ENCODE data around the gene PDE6B.
"Not testable (repeated sequence)": the region's sequence is repeated elsewhere in the genome, so short reads cannot be mapped to it uniquely, and the experiment has no call there.

Gene PDE6B
- 3.8 to 9.4 (median 7.1) reads per million in 3 experiments for total RNA-seq

- no peak for DNase-seq
Observed at GRCh38 chr4:624705-625590, at the start of gene PDE6B. Gene PDE6B (plus strand): TSS chr4:625573. CDS start chr4:625627, 54 bp downstream.

DNA sequence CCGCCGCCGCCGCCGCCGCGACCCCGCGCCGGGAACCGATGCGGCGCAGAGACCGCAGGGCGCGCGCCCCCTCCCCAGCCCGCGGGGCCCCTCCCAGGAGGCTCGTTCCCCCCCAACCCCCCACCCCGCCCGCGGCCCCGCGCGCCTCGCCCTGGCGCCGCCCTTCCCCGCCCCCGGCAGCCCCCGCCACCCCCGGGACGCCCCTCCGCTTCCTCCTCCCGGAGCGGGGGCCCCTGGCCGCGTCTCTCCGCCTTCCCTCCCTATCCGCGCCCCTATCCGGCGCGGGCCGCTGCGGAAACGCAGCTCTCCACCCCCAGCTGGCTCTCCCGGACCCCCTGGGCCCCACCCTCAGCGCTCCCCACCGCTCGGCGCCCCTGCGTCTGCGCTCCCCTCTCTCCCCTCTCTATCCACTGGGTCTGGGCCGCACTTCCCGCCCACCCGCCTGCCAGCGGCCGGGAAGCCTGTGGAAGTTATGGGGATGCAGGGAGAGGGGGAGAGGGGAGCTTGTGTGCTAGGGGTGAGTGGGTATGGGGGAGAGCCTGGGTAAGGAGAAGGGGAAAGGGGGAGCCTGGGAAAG lies 49.0 kb upstream of the PDE6B start, which contains the start of gene TMEM271:
TMEM271 (minus strand) TSS at position 51 of the 577 bp plus-strand sequence. CDS start 233 bp downstream, outside the sequence.
- DNase-seq: no peak

- DNase-seq: no peak
Observed at GRCh38 chr4:576991-577498, 48.3 kb upstream of the PDE6B start.

DNA sequence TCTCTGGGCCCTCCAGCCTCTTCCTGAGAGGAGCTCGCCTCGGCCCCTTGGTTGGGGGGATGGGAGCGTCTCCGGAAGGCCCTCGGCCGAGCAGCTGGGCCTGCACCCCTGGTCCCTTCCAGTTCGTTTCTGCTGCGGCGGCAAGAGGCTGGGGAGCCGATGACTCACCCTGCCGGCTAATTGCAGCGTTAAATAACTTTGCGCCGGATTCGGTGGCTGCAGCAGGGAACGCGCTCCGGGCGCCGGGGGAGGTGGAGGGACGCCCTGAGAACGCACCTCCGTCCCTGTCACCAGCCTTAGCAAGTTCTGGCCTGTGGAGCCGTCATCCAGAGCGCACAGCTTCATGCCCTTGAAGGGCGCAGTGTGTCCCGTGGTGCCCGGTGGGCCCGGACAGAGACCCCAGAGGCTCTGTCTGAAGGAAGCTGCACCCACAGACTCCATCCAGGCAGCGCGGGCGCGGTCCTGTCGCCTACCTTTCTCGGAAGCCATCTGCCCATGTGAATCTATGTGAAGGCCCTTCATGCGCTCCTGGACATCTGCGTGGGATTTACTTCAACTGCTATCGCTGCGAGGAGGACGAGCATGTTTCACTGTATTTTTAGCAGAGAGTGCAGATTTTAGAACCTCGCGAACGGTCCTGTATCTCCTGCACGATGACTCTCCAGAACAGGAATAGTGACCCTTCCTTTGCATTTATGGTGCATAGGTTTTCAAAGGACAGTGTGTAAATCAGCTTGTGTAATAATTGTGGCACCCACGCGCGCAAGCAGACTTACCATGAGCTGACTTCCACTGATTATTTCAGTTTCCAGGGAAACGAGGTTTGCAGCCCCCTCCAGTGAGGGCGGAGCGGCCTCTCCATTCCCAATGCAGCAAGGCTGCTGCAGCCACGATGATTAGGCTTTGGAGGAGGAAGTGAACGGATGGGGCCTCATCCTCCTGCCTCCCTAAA lies 47.6 kb upstream of the PDE6B start:
- DNase-seq: no peak

DNA sequence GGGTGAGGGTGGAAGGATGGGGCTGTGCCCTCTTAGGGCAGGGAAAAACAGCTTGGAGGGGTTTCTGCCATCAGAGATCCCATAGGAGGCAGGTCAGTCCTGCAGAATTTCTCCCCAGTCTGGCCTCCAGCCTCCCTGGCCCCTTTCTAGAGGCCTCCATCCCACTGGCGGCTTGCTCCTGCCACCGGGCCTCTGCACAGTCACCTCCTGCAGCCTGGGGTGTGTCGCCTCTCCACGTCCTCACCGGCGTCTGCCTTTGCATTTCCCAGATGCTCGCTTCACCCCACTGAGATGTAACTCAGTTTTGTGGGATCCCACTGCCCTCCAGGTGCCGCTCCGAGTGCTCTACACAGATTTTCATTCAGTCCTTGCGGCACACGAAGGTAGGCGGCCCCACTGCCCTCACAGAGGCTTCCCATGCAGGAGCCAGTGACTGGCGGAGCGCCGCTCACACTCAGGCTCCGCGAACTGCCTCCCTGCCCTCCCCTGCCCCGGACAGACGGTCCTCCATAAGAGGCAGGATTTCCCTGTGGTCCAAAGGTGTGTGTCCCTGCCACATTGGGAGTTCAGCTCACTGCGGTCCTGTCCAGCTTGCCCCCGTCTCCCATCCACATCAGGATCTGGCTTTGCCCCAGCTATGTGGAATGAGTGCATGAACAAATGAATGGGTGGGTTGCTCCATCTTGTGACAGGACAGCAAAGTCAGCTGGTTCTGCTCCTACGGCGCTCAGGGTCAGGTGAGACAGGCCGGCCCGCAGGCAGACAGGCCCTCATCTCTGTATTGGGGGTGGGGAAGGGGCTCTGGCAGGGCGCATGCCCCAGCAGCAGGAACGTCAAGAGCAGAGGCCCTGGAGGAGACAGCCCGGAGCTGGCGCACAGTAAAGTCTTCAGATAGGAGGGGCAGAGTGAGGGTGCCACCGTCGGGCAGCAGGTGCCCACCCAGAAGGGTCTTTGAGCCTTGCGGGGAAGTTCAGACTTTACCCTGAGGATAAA lies 46.6 kb upstream of the PDE6B start:
- DNase-seq: no peak

GRCh38 chr4:579543-580175 lies 45.7 kb upstream of the PDE6B start:
- no peak for DNase-seq

DNA sequence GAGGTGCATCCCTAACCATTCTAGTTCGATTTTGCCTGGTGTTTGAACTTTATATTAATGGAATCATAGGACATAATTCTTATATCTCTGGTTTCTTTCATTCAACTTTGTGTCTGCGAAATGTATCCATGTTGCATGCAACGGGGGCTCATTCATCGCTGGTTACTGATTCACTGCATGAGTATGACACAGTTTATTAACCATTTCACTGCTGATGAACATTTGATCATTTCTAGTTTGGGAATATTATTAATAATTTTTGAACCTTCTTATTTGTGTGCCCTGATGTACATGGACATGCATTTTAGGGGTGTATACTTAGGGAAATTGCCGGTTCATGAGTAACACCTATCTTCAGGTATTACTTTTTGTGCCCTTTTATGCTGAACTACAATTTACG lies 44.2 kb upstream of the PDE6B start:
- no peak for DNase-seq

DNA sequence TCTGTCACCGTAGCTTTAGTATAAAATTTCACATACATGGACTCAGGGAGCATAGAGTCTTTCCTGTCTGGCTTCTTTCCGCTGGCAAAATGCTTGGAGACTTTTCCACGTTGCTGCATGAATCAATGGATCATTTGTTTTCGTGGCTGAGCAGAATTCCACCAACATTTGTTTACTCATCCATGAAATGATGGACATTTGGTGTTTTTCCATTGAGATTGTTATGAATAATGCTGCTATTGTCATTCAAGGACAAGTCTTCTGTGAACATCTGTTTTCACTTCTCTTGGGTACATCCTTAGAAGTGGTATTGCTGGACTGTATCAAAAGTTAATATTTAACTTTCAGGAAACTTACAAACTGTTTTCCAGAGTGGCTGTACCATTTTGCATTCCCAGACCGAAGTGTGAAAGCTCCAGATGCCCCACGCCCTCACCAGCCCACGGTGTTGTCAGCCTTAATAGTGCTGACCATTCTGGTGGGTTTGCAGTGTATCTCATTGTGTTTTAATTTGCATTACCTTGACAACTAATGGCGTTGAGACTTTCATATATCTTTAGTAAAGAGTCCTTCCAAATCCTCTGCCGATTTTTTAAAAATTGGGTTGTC lies 43.5 kb upstream of the PDE6B start:
- DNase-seq: no peak

GRCh38 chr4:583820-584219 lies 41.6 kb upstream of the PDE6B start:
- no peak for DNase-seq

DNA sequence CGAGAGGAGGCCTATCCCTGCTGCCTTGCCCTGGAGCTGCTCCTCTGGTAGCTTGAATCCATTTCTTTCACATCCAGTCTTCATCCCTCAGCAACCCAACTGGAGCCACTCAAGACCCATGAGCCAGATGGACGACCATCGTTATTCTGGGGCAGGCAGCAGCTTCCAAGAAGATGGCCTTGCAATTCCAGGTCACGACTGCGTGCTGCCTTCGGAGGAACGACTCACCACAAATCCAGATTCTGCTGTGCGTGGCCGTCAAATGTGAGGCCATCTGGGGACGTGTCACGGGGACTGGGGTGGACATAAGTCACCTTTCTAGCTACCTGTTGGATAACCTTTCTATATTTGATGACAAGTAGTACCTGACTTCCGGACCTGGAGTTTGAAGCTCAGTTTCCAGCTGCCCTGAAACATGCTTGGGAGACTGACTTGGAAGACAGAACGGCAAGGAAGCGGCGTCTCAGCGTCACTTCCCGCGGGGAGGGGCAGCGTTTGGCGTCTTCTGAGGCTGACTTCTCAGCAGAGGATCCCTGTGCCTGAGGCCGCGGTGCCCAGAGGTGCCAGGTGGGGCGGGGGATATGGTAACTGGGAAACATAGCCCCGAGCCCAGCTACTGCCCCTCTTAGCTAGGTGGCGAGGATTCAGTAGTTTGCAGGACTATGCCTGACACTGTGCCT lies 37.6 kb upstream of the PDE6B start:
- DNase-seq: no peak

DNA sequence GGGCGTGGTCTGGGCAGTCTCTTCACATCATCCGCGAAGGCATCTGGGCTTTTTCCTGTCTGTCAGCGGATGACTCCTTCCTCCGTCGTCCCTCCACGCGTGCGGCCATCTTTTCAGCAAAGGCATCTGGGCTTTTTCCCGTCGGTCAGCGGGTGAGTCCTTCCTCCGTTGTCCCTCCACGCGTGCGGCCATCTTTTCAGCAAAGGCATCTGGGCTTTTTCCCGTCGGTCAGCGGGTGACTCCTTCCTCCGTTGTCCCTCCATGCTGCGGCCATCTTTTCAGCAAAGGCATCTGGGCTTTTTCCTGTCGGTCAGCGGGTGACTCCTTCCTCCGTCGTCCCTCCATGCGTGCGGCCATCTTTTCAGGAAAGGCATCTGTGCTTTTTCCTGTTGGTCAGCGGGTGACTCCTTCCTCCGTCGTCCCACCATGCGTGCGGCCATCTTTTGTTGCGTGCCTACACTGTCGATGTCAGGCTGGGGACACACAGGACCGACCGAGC lies 37.0 kb upstream of the PDE6B start:
- DNase-seq: no peak

- DNase-seq: no peak
Observed at GRCh38 chr4:589219-589963, 36.0 kb upstream of the PDE6B start.

GRCh38 chr4:590313-590841 lies 35.0 kb upstream of the PDE6B start:
- DNase-seq: no peak

DNA sequence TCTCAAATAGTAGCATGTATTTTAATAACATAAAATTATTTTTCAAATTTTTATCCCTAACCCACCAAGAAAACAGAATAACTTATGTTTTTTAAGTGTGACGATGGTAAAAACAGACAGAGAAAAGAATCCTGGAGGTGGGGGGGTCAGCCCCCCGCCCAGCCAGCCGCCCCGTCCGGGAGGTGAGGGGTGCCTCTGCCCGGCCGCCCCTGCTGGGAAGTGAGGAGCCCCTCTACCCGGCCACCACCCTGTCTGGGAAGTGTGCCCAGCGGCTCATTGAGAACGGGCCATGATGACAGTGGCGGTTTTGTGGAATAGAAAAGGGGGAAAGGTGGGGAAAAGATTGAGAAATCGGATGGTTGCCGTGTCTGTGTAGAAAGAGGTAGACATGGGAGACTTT lies 33.2 kb upstream of the PDE6B start:
- DNase-seq: not testable (repeated sequence)

GRCh38 chr4:592825-593520 lies 32.4 kb upstream of the PDE6B start:
- no peak for DNase-seq

- DNase-seq: no peak
Observed at GRCh38 chr4:598925-599324, 26.4 kb upstream of the PDE6B start.

- DNase-seq: no peak
Observed at GRCh38 chr4:600166-600565, 25.2 kb upstream of the PDE6B start.
